Endodermal cell (in vitro differentiated cells): ENCODE results near the gene CER1. TPM values are rescaled to one million over a fixed set of nuclear protein-coding genes. Genes with fewer than 3 reads are reported as not detected.

Experiments
- DNase-seq: peaks from one replicate; pipeline ENCODE4 v3.0.0-alpha.2; 2017
- H3K27ac ChIP-seq: 2 replicates; pipeline ENCODE4 v1.5.1; 2013; ENCODE audit warnings: mild to moderate bottlenecking, low read depth, low read length, moderate library complexity
- H3K27me3 ChIP-seq: 2 replicates; pipeline ENCODE4 v1.6.1; 2013; ENCODE audit warnings: mild to moderate bottlenecking, low read length, moderate library complexity; ENCODE audit not compliant: insufficient read depth, control insufficient read depth, poor library complexity, severe bottlenecking
- H3K36me3 ChIP-seq: 2 replicates; pipeline ENCODE4 v1.7.0; 2013; ENCODE audit warnings: mild to moderate bottlenecking, low read length, moderate library complexity; ENCODE audit not compliant: control insufficient read depth, insufficient read depth
- H3K4me1 ChIP-seq: one replicate; pipeline ENCODE4 v1.7.0; 2013; ENCODE audit warnings: low read length; ENCODE audit not compliant: control insufficient read depth, insufficient read depth
- H3K4me3 ChIP-seq: 2 replicates; pipeline ENCODE4 v1.5.1; 2013; ENCODE audit warnings: mild to moderate bottlenecking, low read length, moderate library complexity
- H3K9ac ChIP-seq: 2 replicates; pipeline ENCODE4 v1.6.1; 2013; ENCODE audit warnings: mild to moderate bottlenecking, low read length, moderate library complexity; ENCODE audit not compliant: poor library complexity, severe bottlenecking; ENCODE audit errors: extremely low read depth
- H3K9me3 ChIP-seq: 2 replicates; pipeline ENCODE4 v1.6.1; 2013; ENCODE audit warnings: mild to moderate bottlenecking, low read length, moderate library complexity; ENCODE audit not compliant: control insufficient read depth
- H3K27ac Mint-ChIP-seq: 2 replicates; pipeline ENCODE4 v1.8.0; 2020; ENCODE audit warnings: mixed read lengths
- H3K27me3 Mint-ChIP-seq: 2 replicates; pipeline ENCODE4 v1.8.0; 2021; ENCODE audit warnings: mild to moderate bottlenecking, mixed read lengths; ENCODE audit not compliant: insufficient read depth
- H3K36me3 Mint-ChIP-seq: 2 replicates; pipeline ENCODE4 v1.8.0; 2020; ENCODE audit warnings: low read depth, mixed read lengths
- H3K4me1 Mint-ChIP-seq: 2 replicates; pipeline ENCODE4 v1.8.0; 2020; ENCODE audit warnings: mixed read lengths
- H3K4me3 Mint-ChIP-seq: 2 replicates; pipeline ENCODE4 v1.8.0; 2020; ENCODE audit warnings: mild to moderate bottlenecking, moderate library complexity, mixed read lengths
- H3K9me3 Mint-ChIP-seq: 2 replicates; pipeline ENCODE4 v1.8.0; 2020; ENCODE audit warnings: mild to moderate bottlenecking, mixed read lengths
- WGBS, 2 experiments: methylation state at CpG; one replicate each; pipeline versions ENCODE4 v1.1.5 to v1.1.7; 2013; ENCODE audit warnings: missing lambda C conversion rate in 2 of 2, mixed read lengths in 1 of 2; ENCODE audit not compliant: insufficient coverage in 1 of 2, insufficient read length in 1 of 2; 5-methylcytosine and 5-hydroxymethylcytosine counted together
- total RNA-seq, 2 donors: library from RNA; stranded (reverse); fragmentation: NEBNext Ultra II Directional in 1 of 2; extraction: Animal tissue kit (Norgen Biotek cat#: 25700) in 1 of 2; gene quantifications; 2 replicates in 1 of 2; 3 replicates in 1 of 2; pipeline ENCODE4 v1.2.1, GENCODE V29; 2021
- TF ChIP-seq, protein P1 (sequence below): fragments of 200-600 bp; sonication (generic); conservative IDR thresholded peaks from 2 replicates; pipeline ENCODE4 v1.5.0; 2021; ENCODE audit warnings: antibody characterized with exemption, mild to moderate bottlenecking

Gene CER1
- total RNA-seq, 2 donors from 2014 or later = 694 to 2,562 TPM

- Histone ChIP-seq H3K27me3 (no peaks in the 10 kb centered on the region), H3K36me3 (peaks cover 42% of the 10 kb centered on the region), H3K9ac (peak overlapping the region; percentile 90), H3K9me3 (no peaks in the 10 kb centered on the region), H3K4me1 (peaks cover 12% of the 10 kb centered on the region), H3K4me3 (peak overlapping the region; percentile 91), H3K27ac (no peak overlapping the region)
- TF ChIP-seq, protein P1, sequence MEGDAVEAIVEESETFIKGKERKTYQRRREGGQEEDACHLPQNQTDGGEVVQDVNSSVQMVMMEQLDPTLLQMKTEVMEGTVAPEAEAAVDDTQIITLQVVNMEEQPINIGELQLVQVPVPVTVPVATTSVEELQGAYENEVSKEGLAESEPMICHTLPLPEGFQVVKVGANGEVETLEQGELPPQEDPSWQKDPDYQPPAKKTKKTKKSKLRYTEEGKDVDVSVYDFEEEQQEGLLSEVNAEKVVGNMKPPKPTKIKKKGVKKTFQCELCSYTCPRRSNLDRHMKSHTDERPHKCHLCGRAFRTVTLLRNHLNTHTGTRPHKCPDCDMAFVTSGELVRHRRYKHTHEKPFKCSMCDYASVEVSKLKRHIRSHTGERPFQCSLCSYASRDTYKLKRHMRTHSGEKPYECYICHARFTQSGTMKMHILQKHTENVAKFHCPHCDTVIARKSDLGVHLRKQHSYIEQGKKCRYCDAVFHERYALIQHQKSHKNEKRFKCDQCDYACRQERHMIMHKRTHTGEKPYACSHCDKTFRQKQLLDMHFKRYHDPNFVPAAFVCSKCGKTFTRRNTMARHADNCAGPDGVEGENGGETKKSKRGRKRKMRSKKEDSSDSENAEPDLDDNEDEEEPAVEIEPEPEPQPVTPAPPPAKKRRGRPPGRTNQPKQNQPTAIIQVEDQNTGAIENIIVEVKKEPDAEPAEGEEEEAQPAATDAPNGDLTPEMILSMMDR = no peak
- H3K4me3 Mint-ChIP-seq = peak overlapping the region; percentile 67
- H3K4me1 Mint-ChIP-seq = peaks cover 69% of the 10 kb centered on the region
- 83% methylated on average over 1 of the region's 1 CpG; no CpG with 5 or more reads in 1 of the 2 experiments for WGBS, 2 experiments
- DNase-seq = no peak
- H3K27ac Mint-ChIP-seq = peak overlapping the region; percentile 77
- H3K27me3 Mint-ChIP-seq = no peaks in the 10 kb centered on the region
- peaks cover 3% of the 10 kb centered on the region for H3K9me3 Mint-ChIP-seq
- H3K36me3 Mint-ChIP-seq = peaks cover 3% of the 10 kb centered on the region
Observed at GRCh38 chr9:14744768-14745167, 22.2 kb upstream of the CER1 start.

DNA sequence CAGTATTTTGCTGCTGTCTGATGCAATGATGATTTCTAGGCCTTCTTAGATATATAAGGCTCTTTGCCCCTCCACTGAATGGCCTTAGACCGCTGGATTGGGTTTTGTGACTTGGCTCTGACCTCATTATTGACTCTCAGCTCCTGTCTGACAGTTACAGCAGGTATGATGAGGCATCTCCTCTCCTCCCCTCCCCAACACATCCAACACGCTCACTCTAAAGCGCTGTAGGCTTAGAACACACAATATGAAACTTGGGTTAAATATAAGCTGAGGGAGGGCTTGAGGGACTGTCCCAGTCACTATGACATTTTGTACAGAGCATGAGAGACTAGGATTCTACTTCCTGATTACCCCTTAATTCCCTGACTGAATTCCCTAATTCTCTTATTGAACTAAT is 18.8 kb upstream of the CER1 start:
- TF ChIP-seq, protein P1 = no peak
- peak overlapping the region; percentile 90 for H3K9ac ChIP-seq
- H3K4me1 ChIP-seq = peaks cover 16% of the 10 kb centered on the region
- Mint-ChIP-seq H3K27ac (peak overlapping the region; percentile 76), H3K9me3 (peaks cover 3% of the 10 kb centered on the region), H3K4me3 (peak overlapping the region; percentile 39), H3K27me3 (no peaks in the 10 kb centered on the region), H3K4me1 (peaks cover 41% of the 10 kb centered on the region), H3K36me3 (peaks cover 12% of the 10 kb centered on the region)
- WGBS, 2 experiments = 59 to 60% methylated on average over 1 to 3 of the region's 3 CpGs
- no peaks in the 10 kb centered on the region for H3K9me3 ChIP-seq
- H3K27ac ChIP-seq = no peak overlapping the region
- H3K27me3 ChIP-seq = no peaks in the 10 kb centered on the region
- H3K36me3 ChIP-seq = peaks cover 68% of the 10 kb centered on the region
- H3K4me3 ChIP-seq = peak overlapping the region; percentile 91
- DNase-seq = no peak

- Histone ChIP-seq H3K36me3 (peaks cover 60% of the 10 kb centered on the region), H3K4me1 (peaks cover 8% of the 10 kb centered on the region), H3K27me3 (no peaks in the 10 kb centered on the region), H3K9ac (no peak overlapping the region), H3K9me3 (no peaks in the 10 kb centered on the region), H3K27ac (no peak overlapping the region), H3K4me3 (peak overlapping the region; percentile 6)
- no peak for DNase-seq
- Mint-ChIP-seq H3K36me3 (peaks cover 17% of the 10 kb centered on the region), H3K9me3 (no peaks in the 10 kb centered on the region), H3K4me3 (no peak overlapping the region), H3K27ac (no peak overlapping the region), H3K4me1 (peaks cover 28% of the 10 kb centered on the region), H3K27me3 (peaks cover 11% of the 10 kb centered on the region)
- WGBS, 2 experiments = 94% methylated on average over 2 of the region's 5 CpGs; no CpG with 5 or more reads in 1 of the 2 experiments
- TF ChIP-seq, protein P1 = no peak
Observed at GRCh38 chr9:14733133-14733532, 10.6 kb upstream of the CER1 start.
